UCSD-AML1 (cell line): ENCODE results near the gene ERC2.

Experiments used
- DNase-seq: peaks from one replicate; lab custom pipeline; 2025; ENCODE audit not compliant: unreplicated experiment; lab: John Stamatoyannopoulos, UW

Gene ERC2

DNA sequence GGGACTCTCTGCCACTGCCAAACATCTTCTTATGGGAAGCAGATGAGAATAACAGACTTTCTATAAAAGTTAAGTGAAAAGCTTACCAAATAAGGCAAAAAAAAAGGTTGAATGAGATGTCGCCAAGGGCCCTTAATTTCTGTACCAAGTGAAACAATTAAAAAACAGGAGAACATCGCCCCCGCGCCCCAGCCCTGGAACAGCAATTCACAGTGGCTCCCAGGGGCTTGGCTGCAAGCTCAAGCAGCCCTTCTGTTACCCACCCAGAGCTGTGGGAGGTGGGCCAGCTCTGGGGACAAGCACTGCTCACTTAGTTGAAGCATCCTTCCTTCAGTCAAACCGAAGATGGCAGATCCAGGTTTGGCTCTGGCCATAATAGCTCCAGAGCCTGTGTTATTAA is 208.0 kb downstream of the ERC2 start:
- no peak for DNase-seq

DNA sequence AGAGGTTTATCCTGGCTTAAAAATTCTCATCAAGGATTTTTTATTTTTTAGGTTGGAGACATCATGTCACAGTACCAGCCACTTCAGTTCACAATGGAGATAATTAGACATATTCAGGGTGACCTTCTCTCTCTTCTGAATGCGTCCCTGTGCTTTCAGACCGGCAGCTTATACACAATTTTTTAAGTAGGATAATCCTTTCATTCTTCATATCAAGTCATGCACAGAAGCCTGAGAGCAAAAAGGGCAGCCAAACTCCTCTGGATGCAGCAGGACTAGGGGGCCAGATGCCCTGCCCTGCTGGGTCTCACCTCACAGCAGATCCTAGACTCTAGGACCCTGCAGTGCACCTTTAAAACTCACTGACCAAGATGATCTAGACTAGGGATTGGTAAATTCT is 210.4 kb downstream of the ERC2 start:
- DNase-seq: no peak

DNA sequence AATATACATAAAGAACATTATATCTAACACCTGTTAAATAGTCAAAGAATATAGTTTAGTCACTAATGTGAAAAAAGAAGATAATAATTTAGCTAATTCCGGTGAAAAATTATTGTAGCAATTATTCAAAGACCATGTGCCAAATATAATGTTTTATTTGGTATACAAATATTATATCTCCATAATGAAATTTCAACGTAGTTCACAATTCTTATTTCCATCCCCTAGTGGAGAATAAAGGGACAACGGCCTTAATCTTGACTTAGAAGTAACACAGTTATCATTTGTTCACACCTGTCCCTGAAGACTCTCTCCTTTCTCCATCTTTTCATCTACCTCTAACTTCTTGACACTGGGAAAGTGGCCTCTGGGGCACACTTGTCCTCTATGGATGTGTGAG is 213.4 kb downstream of the ERC2 start:
- DNase-seq: no peak

DNA sequence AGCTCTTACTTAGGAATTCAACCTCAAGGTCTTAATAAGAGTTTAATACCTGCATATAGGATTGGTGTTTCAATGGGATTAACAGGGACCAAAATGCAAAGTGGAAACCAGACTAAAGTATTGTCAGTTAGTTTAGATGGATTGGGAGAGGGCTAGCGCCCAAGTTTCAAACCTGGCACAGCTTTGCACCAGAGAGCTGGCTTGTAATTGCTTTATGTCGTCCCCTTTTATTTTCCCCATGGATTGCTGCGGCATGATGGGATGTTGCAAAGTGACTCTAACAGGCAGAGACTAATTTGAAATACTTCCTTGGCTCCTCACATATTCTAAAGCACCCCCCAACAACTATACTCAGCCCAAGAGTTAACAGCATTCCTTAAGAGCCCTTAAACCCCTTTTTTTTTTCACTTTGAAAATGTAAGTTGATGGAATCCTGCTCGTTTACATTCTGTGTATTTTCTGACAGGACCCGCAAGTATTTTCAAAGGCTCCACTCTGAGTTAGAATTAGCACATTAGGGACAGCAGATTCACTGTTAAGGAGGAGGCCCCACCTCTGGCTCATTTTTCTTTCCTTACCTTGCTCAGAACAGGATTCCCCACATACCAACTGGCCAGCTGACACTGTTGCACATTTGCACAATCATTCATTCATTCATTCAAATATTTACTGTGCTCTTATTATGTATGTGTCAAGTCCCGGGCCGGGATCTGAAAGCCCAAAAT is 214.2 kb downstream of the ERC2 start:
- no peak for DNase-seq

DNA sequence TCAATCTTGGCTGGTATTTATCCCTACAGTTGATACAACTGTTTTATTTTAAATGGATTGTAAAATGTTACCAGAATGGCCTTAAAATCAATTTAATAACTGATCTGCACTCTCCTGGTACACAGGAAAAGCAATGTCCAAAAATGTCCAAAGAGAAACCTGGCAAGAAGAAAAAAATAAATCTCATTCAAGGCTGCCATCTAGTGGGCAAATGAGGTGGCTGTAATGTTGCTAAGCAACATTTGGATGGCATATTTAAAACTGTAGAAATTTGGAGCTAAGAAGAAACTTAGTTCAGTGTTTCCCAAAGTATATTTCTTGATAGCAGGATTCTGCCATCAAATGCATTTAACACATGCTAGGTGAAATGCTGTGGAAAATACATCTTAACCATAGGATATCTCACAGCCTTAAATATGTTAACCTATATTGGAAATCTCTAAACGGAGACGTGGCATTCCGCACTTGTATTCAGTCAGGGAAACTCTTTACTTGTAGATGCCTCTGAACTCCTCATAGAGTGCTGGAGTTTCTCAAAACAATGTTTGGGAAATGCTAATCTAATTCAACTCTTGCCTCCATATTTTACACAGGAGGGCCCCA is 216.8 kb downstream of the ERC2 start:
- no peak for DNase-seq

DNA sequence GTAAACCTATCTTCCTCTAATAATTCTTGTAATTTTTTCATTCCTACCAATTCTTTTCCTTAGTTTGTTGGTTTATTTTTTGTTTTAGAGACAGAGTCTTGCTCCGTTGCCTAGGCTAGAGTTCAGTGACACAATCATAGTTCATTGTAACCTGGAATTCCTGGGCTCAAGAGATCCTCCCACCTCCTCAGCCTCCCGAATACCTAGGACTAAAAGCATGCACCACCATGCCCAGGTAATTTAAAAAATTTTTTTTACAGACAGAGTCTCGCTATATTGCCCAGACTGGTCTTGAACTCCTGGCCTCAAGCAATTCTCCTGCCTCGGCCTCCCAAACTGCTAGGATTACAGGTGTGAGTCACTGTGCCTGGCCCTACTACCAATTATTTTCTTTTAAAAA is 220.2 kb downstream of the ERC2 start:
- DNase-seq: no peak

DNA sequence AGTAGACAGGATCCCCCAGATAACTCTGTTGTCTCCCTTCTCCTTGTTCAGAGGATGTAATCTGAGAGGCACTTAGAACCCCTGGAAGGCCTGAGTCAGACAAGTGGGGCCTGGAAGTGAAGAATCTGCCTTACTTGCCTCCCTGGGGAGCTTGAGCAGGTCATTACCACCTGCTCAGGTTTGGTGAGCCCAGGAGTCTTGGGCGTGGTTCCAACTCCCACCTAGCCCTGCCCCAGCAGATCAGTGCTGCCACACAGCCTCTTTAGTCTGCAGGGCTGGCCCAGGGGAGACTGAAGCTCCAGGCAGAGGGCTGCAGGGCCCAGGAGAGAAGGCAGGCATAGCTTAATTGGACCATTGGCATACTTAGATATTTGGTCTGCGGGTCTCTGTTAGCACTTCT is 230.0 kb downstream of the ERC2 start:
- DNase-seq: no peak

DNA sequence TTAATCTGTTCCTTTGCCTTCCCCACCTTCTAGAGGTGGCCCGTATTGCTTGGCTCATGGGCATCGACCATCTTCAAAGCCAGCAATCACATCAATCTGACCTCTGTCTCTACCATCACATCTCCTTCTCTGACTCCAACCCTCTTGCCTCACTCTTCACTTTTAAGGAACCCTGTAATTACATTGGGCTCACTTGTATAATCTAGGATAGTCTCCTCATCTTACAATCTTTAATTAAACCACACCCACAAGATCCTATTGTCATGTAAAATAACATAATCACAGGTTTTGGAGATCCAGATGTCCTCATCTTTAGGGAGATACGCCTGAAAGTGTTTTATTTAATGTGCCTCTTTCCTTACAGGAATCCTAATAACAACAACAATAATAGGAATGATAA is 234.5 kb downstream of the ERC2 start:
- DNase-seq: no peak

DNA sequence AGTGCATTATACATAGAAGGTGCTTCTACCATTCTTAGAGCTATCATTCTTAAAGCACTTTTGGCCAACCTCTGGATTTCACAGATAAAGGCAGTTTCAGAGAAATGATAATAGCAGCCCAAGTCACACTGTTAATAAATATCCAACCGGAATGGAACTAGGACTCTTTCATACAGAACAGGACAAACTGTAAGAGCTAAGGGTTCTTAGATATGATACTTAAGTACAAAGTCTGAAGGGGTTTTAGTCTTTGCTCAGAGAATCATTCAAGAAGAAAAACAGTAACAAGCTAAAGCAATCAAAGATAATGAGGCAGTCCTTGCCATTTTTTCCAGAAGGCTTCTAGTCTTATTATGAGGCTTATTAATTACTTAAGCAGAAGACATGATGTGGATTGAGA is 239.0 kb downstream of the ERC2 start:
- DNase-seq: no peak

DNA sequence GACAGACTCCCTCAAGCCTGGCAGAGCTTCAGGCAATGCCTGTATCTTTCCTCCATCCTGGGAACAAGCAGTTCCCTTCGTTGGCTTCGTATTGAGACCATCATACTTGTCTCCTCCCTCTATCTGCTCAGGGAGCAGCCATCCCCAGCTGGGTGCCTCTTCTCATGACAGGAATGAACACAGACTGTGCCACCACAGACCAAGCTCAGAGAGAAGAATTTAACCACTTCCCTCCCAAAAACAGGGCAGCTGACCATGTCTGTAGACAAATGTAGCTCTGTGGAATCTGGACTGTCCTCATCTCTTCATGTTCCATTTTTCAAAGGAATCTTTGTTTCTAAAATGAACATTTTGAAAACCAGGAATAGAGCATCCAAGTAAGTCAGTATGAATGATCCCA is 245.4 kb downstream of the ERC2 start:
- no peak for DNase-seq

DNA sequence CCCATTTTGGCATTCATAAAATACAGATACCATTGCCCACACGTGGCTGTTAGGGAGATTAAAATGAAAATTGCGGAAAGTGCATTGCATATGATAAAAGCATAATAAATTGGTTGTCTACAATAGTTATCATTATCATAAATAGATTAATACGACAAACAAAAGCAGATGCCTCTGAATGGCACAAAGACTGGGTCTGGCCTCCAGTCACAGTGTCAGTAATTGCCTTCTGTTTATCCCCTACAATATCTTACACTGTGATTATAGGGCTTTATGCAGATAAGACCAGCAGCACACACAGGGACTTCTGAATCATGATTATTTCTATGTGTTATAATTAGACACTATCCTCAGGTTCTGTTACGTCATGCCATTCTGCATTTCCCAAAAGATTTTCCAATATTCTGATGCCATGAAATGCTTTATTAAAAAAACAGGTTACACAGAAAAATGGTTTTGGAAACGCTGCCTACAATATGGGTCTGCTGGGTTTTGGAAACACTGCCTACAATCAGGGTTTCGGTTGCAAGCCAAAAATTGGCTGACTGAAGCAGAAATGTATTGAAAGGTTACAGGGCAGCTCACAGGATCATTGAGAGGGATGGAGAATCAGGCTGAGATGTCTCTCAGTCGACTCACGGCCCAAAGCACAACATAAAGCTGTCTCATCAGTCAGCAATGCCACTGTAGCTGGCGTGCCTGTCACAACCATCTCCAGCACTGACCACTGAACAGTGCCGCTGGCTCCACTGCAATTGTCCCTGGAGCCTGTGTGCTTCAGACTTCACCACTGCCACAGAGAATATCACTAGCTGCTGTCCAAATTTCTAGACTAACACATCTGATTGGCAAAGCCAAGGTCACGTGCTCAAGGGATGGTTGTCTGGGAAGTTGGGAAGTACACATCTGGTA is 248.1 kb downstream of the ERC2 start:
- no peak for DNase-seq

DNA sequence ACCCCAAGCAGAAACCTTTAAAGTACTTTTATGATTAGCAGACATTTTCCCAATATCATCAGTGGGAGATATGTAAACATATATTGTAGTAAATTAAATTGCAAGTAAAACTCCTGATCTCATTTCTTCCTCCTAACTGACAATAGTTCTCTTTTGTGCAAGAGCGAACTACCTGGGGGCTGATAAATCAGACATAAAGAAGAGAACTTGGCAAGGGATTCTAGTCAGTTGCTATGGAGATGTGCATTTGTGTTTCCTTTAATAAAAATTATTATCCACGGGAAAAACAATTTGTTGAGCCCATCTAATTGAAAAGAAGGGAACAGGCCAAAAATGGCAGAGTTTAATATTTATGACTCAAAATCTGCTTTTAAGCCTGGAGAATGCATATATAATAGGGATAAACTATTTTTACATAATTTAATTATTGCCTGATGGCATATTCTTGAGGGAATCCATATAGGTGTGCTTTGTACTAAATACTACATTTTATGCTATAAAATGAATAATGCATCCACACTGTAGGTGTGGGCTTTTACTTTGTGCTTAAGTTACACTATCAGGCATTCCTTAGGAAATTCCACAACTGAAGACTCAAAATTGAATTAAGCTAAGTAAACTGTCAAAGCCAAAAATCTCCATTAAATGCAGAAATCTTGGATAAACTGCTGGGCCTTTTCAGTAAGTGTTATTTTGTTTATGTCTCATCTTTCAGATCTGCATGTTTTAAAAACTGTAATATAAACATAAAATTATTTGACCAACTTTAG is 258.1 kb downstream of the ERC2 start:
- DNase-seq: no peak

DNA sequence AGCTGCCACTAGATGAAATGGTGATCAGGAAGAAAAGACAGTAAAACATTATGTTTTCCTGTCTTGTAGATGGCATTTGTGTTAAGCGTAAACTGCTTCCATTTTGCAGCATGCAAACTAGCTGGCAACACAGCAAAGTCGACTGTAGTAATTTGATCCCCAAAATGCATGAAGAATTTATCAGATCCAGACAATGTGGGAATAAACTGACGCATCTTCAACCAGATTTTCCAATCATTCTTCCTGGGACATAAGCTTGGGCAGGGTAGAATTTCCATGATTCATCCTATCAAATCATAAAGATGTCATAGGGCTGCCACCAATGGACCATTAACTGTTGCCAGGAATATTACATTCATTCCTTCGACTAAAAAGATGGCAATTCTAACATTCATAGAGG is 260.3 kb downstream of the ERC2 start:
- no peak for DNase-seq

DNA sequence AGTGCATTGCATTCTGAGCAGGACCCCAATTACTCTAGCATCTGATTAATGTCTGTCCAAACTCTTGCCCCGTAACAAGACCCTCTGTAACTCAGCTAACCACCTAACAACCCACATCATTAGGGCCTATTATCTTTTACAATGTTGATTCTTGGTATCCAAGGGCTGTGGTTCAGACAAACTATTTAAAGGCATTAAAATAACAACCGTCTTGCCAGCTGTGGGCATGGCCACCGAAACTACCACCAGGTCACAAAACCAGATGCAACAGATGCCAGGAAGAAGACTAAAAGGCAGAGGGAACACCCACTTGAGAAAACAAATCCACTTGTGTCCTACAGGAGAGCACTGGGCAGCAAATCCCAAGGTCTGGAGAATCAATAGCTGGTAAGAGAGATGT is 262.9 kb downstream of the ERC2 start:
- no peak for DNase-seq

DNA sequence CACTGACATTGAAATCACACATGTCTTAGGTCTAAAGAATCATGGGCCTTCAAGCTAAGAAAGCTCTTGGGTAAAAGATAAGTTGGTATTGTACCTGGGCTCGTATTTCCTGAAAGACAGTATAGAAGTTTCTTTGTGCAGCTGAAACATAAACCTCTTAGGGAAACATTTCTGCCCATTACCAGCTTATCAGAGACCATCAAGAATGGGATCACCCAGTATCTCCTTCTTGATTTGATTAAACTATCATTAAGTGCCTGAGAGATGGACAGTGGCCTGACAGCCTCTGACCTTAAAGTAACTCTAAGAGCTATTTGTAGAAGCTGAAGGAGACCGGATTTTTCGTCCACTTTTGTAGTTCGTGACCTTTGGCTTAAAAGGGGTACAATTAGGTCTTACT is 265.3 kb downstream of the ERC2 start:
- no peak for DNase-seq

DNA sequence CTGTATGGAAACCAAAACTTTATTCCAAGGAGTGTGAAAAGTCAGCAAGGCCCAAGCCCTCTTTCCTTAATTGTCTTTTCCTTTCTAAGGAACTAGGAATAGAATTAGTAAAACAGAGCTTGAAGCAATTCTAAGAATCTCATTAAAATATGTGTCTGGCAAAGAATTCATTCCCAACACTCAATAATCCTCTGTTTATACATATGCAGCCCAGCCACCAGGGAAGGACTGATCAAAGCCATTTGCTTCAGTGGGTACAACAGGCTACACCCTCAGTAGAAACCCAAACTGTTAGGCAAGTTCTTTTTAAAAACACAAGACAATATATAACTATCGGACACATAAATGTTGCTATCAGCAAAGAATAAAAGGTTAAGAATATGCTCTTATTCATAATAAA is 266.9 kb downstream of the ERC2 start:
- DNase-seq: no peak

DNA sequence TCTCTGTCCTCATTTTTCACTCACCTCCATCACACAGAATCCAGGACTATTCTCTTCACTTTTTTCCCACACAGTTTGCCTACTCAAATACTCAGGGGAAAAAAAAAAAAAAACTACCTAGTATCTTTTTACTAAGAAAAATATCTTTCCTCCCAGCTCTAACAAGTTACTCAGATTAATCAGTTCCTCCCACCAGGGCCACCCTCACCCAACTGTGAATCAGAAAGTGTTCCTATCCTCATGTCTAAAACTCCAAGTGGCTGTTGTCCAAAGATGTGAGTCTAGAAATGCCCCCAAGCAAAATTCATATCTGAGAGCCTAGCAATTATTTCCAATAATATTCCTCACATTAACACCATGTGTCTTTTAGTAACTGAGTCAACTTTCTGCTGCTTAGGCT is 268.0 kb downstream of the ERC2 start:
- DNase-seq: no peak

DNA sequence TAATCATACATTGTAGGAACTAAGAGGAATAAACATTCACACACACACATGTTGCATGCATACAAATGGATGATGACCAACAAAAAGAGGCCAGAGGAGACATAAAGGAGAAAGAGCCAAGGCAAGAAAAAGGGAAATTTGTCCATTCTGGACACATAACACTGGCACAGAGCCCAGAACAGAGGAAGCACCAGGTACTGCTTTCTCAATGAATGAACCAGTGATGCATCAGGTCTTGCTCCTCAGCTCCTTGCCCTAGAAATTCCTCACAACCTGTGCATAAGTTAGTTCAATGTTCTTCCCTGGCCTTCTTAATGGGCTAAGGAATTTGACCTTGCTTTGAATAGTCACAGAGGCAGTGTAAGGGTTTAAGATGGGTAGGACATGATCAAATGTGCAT is 270.3 kb downstream of the ERC2 start:
- no peak for DNase-seq

DNA sequence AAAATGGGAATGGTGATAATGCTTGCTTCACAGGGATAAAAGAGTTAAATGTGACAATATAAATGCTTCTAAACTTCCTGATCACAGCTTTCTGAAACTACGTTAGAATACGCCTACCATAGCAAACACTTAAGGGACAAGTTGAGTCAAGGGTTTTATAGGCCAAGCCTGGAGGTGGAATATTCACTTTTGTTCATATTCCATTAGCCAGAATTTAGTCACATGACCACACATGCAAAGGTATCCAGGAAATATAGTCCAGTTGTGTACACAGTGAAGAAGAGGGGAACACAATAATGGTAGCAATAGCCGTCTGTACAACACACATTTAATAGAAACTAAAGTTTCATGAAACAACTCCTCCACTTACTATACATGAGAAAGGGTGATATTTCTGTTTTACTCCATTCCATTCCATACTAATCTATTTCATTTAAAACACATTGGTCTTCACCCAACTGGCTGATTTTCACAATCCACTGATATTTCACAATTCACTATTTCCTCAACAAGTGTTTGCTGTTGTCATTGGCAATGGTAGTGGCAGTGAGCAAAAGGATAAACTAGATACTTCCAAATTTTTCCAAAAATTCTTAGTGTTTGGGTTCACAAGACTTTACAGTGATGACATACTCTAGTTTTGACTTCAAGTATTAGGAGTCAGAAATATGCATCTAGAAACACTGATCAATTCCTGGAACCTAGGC is 270.9 kb downstream of the ERC2 start:
- DNase-seq: no peak

DNA sequence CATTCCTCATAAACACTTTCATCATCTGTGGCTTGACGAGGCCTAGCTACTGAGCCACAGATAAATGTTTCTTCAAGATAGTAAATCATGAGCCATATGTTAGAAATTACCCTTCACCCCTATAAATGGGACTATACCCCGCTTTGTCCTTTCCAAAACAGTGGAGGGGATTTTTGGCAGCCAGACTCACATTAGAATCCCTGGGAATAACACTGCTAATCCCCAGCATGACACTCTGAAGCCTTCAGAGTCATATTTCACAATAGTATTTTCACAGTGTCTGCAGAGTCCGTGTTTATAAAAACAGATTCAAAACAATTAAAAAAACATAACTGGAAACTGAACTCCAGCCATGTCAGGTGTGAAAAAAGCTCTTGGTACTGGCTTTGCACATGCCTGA is 271.6 kb downstream of the ERC2 start:
- DNase-seq: no peak

DNA sequence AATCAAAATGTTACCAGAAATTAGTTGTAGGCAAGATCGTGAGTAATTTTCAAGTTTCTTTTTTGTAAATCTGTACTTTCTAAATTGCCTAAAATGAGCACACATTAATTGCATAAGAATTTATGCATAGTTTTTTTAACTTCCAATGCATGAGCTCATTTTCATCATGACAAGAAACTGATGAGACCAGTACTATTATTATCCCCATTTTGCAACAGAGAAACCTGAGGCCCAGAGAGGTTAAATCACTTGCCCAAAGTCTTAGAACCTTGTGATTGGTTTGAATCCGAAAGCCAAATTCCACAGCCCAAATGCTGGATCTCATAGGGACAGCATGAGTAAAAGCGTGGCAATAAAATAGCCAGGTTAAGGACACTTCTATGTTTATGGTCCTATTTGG is 274.7 kb downstream of the ERC2 start:
- no peak for DNase-seq
